Smooth muscle cell (in vitro differentiated cells): ENCODE data around the gene MYO9B. TPM values are rescaled to one million over a fixed set of nuclear protein-coding genes. Genes with fewer than 3 reads are reported as not detected.

Experiments
- DNase-seq: peaks from one replicate; lab custom pipeline; 2025; ENCODE audit not compliant: unreplicated experiment; lab: John Stamatoyannopoulos, UW
- H2AFZ ChIP-seq: fragments of 200-600 bp; sonication (generic); 2 replicates; pipeline ENCODE4 v1.6.0; 2016; ENCODE audit warnings: antibody characterized with exemption, low read depth, mild to moderate bottlenecking
- H3F3A ChIP-seq: fragments of 200-600 bp; sonication (generic); 2 replicates; pipeline ENCODE4 v1.6.0; 2017; ENCODE audit warnings: antibody characterized with exemption, low read depth
- H3K27ac ChIP-seq: fragments of 200-600 bp; sonication (generic); 2 replicates; pipeline ENCODE4 v1.5.1; 2016; ENCODE audit warnings: low read depth, mild to moderate bottlenecking
- H3K27me3 ChIP-seq: fragments of 200-600 bp; sonication (generic); 2 replicates; pipeline ENCODE4 v1.6.1; 2016; ENCODE audit warnings: low read depth, mild to moderate bottlenecking
- H3K36me3 ChIP-seq: fragments of 200-600 bp; sonication (generic); 2 replicates; pipeline ENCODE4 v1.5.1; 2016; ENCODE audit warnings: low read depth
- H3K4me1 ChIP-seq: fragments of 200-600 bp; sonication (generic); 2 replicates; pipeline ENCODE4 v1.5.1; 2016; ENCODE audit warnings: low read depth
- H3K4me2 ChIP-seq: fragments of 200-600 bp; sonication (generic); 2 replicates; pipeline ENCODE4 v1.6.0; 2016; ENCODE audit warnings: mild to moderate bottlenecking
- H3K4me3 ChIP-seq: fragments of 200-600 bp; sonication (generic); 2 replicates; pipeline ENCODE4 v1.5.1; 2016; ENCODE audit warnings: mild to moderate bottlenecking
- H3K79me2 ChIP-seq: fragments of 200-600 bp; sonication (generic); 2 replicates; pipeline ENCODE4 v1.6.0; 2016; ENCODE audit warnings: low read depth, mild to moderate bottlenecking
- H3K9ac ChIP-seq: fragments of 200-600 bp; sonication (generic); 2 replicates; pipeline ENCODE4 v1.6.0; 2016; ENCODE audit warnings: low read depth
- H3K9me3 ChIP-seq: fragments of 200-600 bp; sonication (generic); replicated peaks from 2 replicates; pipeline ENCODE4 v1.5.1; 2016; ENCODE audit warnings: low read depth
- H4K20me1 ChIP-seq: fragments of 200-600 bp; sonication (generic); 2 replicates; pipeline ENCODE4 v1.6.0; 2016; ENCODE audit warnings: low read depth
- WGBS: methylation state at CpG from one replicate; pipeline ENCODE4 v1.1.7; 2016; ENCODE audit warnings: low lambda C conversion rate; 5-methylcytosine and 5-hydroxymethylcytosine counted together
- polyA plus RNA-seq: library from polyadenylated mRNA; unstranded; fragments of >200 nt; fragmentation: Nextera tagmentation; extraction: Ambion mirVana; gene quantifications from 2 replicates; pipeline ENCODE4 v1.2.1, GENCODE V29; 2016
- total RNA-seq: library from RNA; depleted of rRNA; stranded (reverse); fragments of >200 nt; gene quantifications from 2 replicates; pipeline ENCODE4 v1.2.3, GENCODE V29; 2014
- TF ChIP-seq, protein P1 (sequence below): fragments of 200-600 bp; sonication (generic); IDR thresholded peaks from 2 replicates; pipeline ENCODE4 v1.5.1; 2017; ENCODE audit warnings: borderline replicate concordance, mild to moderate bottlenecking, antibody characterized with exemption; ENCODE audit not compliant: insufficient read depth, poor library complexity, severe bottlenecking

The MYO9B gene
- total and polyA plus RNA-seq, 2 experiments from 2014 or later, result 44.6 to 46.6 TPM

GRCh38 chr19:17043744-17044143, 31.8 kb upstream of the MYO9B start:
- TF ChIP-seq, protein P1, sequence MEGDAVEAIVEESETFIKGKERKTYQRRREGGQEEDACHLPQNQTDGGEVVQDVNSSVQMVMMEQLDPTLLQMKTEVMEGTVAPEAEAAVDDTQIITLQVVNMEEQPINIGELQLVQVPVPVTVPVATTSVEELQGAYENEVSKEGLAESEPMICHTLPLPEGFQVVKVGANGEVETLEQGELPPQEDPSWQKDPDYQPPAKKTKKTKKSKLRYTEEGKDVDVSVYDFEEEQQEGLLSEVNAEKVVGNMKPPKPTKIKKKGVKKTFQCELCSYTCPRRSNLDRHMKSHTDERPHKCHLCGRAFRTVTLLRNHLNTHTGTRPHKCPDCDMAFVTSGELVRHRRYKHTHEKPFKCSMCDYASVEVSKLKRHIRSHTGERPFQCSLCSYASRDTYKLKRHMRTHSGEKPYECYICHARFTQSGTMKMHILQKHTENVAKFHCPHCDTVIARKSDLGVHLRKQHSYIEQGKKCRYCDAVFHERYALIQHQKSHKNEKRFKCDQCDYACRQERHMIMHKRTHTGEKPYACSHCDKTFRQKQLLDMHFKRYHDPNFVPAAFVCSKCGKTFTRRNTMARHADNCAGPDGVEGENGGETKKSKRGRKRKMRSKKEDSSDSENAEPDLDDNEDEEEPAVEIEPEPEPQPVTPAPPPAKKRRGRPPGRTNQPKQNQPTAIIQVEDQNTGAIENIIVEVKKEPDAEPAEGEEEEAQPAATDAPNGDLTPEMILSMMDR, result no peak
- no peaks in the 10 kb centered on the region for H3K9me3 ChIP-seq

GRCh38 chr19:17045907-17046502, 29.6 kb upstream of the MYO9B start:
- Histone ChIP-seq H3K9ac (no peak overlapping the region), H2AFZ (no peak overlapping the region), H3K4me2 (no peak overlapping the region), H3K9me3 (no peaks in the 10 kb centered on the region), H3F3A (no peaks in the 10 kb centered on the region), H3K36me3 (no peaks in the 10 kb centered on the region), H3K79me2 (no peaks in the 10 kb centered on the region), H3K4me1 (no peaks in the 10 kb centered on the region), H3K4me3 (no peak overlapping the region), H4K20me1 (no peaks in the 10 kb centered on the region), H3K27ac (no peak overlapping the region), H3K27me3 (no peaks in the 10 kb centered on the region)
- no peak for DNase-seq
- TF ChIP-seq, protein P1, result no peak
- WGBS, result 92% methylated on average over 5 of the region's 5 CpGs

More at GRCh38 chr19:17043744-17044143, 31.8 kb upstream of the MYO9B start:
- Histone ChIP-seq H3K79me2 (no peaks in the 10 kb centered on the region), H3K27ac (no peak overlapping the region), H3F3A (no peaks in the 10 kb centered on the region), H3K36me3 (no peaks in the 10 kb centered on the region), H3K27me3 (no peaks in the 10 kb centered on the region), H3K4me2 (no peak overlapping the region), H4K20me1 (no peaks in the 10 kb centered on the region), H3K4me1 (no peaks in the 10 kb centered on the region), H3K9ac (no peak overlapping the region), H3K4me3 (no peak overlapping the region), H2AFZ (no peak overlapping the region)
- WGBS, result 92% methylated on average over 7 of the region's 7 CpGs
- no peak for DNase-seq

- TF ChIP-seq, protein P1, result no peak
- WGBS, result 97% methylated on average over 16 of the region's 16 CpGs
- H4K20me1 ChIP-seq, result no peaks in the 10 kb centered on the region
- H3K36me3 ChIP-seq, result no peaks in the 10 kb centered on the region
- DNase-seq, result no peak
- H3K27ac ChIP-seq, result no peak overlapping the region
- H3K4me3 ChIP-seq, result no peak overlapping the region
- H3K9me3 ChIP-seq, result no peaks in the 10 kb centered on the region
- no peak overlapping the region for H2AFZ ChIP-seq
- no peaks in the 10 kb centered on the region for H3K79me2 ChIP-seq
- no peaks in the 10 kb centered on the region for H3F3A ChIP-seq
- H3K4me1 ChIP-seq, result no peaks in the 10 kb centered on the region
- no peak overlapping the region for H3K9ac ChIP-seq
- H3K4me2 ChIP-seq, result no peak overlapping the region
- no peaks in the 10 kb centered on the region for H3K27me3 ChIP-seq
These were observed 26.6 kb upstream of the MYO9B start for GRCh38 chr19:17048885-17049453.
